SU-DHL-6 (cell line): ENCODE results near the gene STX5.

ENCODE experiments used
- EZH2phosphoT487 ChIP-seq: fragments of 200-600 bp; sonication (generic), shearing (Covaris generic); conservative IDR thresholded peaks from 2 replicates; pipeline ENCODE4 v1.6.1; 2018; ENCODE audit warnings: mild to moderate bottlenecking, antibody characterized with exemption, low read length, moderate library complexity, mixed read lengths
- TF ChIP-seq, protein P1 (sequence below): fragments of 200-600 bp; sonication (generic); IDR thresholded peaks from one replicate; pipeline ENCODE4 v1.5.1; 2017; ENCODE audit warnings: antibody characterized with exemption, mild to moderate bottlenecking, low read length, moderate library complexity; ENCODE audit not compliant: insufficient read depth, poor library complexity, severe bottlenecking

DNA sequence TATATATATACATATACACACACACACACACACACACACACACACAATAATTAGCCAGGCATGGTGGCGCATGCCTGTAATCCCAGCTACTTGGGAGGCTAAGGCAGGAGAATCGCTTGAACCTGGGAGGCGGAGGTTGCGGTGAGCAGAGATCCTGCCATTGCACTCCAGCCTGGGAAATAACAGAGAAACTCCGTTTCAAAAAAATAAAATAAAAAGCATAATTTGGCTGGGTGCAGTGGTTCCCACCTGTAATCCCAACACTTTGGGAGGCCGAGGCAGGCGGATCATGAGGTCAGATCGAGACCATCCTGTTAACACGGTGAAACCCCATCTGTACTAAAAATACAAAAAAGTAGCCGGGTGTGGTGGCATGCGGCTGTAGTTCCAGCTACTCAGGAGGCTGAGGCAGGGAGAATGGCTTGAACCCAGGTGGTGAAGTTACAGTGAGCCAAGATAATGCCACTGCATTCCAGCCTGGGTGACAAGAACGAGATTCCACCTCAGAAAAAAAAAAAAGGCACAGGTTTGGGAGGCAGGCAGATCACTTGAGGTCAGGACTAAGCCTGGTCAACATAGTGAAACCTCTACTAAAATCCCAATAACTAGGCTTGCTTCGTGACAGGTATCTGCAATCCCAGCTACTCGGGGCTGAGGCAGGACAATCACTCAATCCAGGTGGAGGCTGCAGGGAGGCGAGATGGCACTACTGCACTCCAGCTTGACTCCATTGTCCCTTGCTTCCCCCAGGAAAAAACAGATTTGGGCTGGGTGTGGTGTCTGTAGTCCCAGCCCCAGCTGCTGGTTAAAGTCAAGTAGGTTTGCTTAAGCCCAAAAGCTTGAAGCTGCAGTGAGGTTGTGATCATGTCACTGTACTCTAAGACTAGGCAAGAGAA, 19.3 kb upstream of the STX5 start:
- TF ChIP-seq, protein P1, sequence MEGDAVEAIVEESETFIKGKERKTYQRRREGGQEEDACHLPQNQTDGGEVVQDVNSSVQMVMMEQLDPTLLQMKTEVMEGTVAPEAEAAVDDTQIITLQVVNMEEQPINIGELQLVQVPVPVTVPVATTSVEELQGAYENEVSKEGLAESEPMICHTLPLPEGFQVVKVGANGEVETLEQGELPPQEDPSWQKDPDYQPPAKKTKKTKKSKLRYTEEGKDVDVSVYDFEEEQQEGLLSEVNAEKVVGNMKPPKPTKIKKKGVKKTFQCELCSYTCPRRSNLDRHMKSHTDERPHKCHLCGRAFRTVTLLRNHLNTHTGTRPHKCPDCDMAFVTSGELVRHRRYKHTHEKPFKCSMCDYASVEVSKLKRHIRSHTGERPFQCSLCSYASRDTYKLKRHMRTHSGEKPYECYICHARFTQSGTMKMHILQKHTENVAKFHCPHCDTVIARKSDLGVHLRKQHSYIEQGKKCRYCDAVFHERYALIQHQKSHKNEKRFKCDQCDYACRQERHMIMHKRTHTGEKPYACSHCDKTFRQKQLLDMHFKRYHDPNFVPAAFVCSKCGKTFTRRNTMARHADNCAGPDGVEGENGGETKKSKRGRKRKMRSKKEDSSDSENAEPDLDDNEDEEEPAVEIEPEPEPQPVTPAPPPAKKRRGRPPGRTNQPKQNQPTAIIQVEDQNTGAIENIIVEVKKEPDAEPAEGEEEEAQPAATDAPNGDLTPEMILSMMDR = no peak
- no peak for TF ChIP-seq EZH2phosphoT487
